HS-27A (cell line): ENCODE measurements around the gene RNU2-1.
"Not testable (repeated sequence)": the region's sequence is repeated elsewhere in the genome, so short reads cannot be mapped to it uniquely, and the experiment has no call there.

ENCODE experiments used
- DNase-seq: peaks from one replicate; pipeline ENCODE4 v3.0.0-alpha.2; 2012; ENCODE audit warnings: low read depth, missing footprints

The RNU2-1 gene

GRCh38 chr17:43233877-43234276 is at the start of gene RNU2-1:
TSS of gene RNU2-1 (minus strand) at chr17:43233977.
- not testable (repeated sequence) for DNase-seq

- not testable (repeated sequence) for DNase-seq
These were observed 39.1 kb upstream of the RNU2-1 start for GRCh38 chr17:43272914-43273313.

DNA sequence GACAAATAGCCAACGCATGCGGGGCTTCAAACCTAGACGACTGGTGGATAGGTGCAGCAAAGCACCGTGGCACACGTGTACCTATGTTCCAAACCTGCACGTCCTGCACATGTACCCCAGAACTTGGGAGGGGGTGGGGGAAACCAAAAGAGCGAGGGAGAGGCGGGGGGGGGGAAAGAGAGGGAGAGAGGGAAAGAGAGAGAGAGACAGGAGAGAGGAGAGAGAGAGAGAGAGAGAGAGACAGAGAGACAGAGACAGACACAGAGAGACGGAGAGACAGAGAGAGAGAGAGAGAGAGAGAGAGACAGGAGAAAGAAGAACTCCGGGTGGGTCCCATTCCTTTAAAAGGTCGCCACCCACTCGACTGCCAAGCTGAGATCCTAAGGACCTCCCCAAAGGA is 38.7 kb upstream of the RNU2-1 start:
- DNase-seq, result not testable (repeated sequence)

- DNase-seq, result not testable (repeated sequence)
These were observed 37.1 kb upstream of the RNU2-1 start for GRCh38 chr17:43270552-43271504.

DNA sequence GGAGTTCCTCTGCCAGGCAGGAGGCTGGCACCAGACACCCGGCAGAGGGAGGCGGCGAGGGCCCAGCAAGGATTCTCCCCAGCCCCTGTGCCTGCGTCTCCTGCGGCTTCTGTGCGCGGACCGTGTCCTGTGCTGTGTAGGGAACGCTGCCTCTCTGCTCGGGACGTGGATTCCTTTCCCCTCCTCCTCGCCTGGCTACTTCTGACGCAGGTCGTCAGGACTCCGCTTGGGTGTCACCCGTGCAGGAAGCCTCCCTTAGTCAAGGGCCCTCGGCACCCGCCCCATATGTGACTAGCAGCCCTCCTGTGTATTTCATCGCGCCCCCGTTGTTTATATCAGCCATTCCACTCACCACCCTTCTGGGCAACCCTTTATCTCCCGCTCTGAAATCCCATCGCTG is 12.7 kb upstream of the RNU2-1 start:
- not testable (repeated sequence) for DNase-seq

DNA sequence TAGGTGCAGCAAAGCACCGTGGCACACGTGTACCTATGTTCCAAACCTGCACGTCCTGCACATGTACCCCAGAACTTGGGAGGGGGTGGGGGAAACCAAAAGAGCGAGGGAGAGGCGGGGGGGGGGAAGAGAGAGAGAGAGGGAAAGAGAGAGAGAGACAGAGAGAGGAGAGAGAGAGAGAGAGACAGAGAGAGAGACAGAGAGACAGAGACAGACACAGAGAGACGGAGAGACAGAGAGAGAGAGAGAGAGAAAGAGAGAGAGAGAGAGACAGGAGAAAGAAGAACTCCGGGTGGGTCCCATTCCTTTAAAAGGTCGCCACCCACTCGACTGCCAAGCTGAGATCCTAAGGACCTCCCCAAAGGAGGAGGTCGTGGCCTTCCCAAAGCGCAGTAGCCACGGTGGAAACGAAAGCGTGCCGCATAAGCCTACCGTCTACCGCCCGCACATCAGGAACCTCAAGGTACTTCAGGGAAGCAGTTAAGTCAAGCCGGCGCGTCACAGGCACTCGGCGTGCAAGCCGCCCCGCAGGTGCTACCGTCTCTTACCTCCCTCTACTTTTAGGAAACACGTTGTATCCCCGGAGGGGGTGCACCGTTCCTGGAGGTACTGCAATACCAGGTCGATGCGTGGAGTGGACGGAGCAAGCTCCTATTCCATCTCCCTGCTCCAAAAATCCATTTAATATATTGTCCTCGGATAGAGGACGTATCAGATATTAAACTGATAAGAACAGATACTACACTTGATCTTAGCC is 7.0 kb upstream of the RNU2-1 start:
- DNase-seq, result not testable (repeated sequence)

DNA sequence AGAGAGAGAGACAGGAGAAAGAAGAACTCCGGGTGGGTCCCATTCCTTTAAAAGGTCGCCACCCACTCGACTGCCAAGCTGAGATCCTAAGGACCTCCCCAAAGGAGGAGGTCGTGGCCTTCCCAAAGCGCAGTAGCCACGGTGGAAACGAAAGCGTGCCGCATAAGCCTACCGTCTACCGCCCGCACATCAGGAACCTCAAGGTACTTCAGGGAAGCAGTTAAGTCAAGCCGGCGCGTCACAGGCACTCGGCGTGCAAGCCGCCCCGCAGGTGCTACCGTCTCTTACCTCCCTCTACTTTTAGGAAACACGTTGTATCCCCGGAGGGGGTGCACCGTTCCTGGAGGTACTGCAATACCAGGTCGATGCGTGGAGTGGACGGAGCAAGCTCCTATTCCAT is 5.8 kb upstream of the RNU2-1 start:
- not testable (repeated sequence) for DNase-seq

GRCh38 chr17:43233263-43233662 is 514 bp downstream of the RNU2-1 start:
- not testable (repeated sequence) for DNase-seq

DNA sequence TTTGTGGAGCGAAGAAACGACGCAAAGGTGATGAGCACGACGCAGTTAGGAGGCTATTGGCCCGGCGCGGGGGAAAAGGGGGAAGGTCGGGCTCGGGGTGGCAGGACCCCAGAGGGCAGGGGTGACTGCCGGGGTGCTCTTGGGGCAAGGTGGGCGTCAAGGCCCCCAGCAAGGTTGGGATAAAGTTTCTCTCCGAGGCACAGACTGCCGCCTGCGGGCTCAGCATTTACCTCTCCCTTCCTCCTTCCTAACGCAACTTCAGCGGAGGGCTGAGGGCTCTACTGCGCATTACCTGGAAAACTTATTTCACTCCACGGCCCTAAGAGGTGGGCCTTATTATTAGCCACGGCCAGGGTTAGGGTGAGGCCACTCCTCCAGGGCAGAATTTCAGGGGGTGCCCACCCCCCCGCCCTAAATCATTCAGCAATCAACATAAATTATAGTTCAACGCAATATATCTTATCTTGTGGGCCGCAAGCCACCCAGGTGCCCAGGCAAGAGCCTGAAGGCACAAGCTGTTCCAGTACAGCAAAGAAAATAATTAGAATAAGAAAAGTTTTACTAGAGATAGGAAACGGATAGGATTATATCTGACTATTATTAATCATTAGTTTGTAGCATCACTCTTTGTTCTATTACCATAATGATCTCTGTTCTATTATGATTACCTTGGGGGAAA is 1.6 kb downstream of the RNU2-1 start:
- not testable (repeated sequence) for DNase-seq

DNA sequence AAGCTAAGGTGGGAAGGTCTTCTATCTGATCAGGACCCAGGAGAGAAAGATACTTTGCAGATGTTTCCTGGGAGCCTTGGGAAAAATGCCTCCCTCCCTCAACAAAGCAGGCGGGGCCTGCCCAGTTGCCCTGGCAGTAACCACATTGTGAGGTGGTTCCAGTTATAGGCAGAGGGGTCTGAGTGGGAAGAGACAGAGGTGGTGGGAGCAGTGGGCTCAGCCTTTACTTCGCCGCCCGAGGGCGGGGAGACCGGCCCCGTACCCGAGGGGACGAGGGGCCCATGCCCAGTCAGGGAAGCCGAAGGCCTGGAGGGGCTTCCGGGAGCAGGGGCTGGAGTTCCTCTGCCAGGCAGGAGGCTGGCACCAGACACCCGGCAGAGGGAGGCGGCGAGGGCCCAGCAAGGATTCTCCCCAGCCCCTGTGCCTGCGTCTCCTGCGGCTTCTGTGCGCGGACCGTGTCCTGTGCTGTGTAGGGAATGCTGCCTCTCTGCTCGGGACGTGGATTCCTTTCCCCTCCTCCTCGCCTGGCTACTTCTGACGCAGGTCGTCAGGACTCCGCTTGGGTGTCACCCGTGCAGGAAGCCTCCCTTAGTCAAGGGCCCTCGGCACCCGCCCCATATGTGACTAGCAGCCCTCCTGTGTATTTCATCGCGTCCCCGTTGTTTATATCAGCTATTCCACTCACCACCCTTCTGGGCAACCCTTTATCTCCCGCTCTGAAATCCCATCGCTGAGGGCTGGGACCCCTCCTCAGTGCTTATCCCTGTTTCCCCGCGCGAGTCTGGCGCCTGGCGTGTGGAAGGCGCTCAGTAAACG is 2.4 kb downstream of the RNU2-1 start:
- DNase-seq, result not testable (repeated sequence)

DNA sequence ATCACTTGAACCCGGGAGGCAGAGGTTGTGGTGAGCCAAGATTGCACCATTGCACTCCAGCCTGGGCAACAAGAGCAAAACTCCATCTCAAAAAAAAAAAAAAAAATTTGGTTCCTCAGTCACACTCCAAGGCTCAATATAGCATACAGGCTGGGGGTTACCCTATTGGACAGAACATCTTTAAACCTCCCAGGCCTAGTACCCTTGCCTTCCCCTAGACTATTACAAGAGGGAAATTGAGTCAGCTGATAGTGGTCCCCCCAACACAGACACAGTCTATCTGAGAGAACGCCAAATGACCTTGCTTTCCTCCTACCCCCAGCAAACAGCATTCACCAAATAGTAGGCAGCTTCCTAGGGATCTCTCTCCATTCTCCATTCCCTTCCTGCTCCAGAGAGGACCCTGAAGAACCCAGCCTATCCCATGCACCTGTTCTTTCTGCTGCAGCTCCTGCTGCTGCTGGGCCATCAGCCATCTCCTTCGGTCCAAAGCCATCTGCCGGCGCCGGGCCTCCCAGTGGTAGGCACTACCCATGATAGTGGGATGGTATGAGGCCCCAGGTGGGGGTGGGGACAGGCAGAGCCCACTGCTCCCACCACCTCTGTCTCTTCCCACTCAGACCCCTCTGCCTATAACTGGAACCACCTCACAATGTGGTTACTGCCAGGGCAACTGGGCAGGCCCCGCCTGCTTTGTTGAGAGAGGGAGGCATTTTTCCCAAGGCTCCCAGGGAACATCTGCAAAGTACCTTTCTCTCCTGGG is 5.6 kb downstream of the RNU2-1 start, which contains the start of gene CCDC200:
TSS of gene CCDC200 (minus strand) at position 604 of the 763 bp plus-strand sequence. CDS start at position 535, 69 bp downstream.
- DNase-seq, result not testable (repeated sequence)

DNA sequence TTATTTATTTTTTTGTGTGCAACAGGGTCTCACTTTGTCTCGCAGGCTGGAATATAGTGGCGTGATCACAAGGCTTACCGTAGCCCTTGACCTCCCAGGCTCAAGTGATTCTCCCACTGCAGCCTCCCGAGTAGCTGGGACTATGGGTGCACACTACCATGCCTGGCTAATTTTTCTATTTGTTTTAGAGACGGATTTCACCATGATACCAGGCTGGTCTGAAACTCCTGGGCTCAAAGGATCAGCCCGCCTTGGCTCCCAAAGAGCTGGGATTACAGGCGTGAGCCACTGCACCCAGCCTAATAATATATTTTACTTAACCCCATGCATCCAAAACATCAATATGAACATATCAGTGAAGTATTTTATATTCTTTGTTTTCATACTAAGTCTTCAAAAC is 7.4 kb downstream of the RNU2-1 start:
- no peak for DNase-seq

- no peak for DNase-seq
These were observed 9.6 kb downstream of the RNU2-1 start for GRCh38 chr17:43224146-43224705.

GRCh38 chr17:43220511-43221125 is 13.2 kb downstream of the RNU2-1 start:
- no peak for DNase-seq

DNA sequence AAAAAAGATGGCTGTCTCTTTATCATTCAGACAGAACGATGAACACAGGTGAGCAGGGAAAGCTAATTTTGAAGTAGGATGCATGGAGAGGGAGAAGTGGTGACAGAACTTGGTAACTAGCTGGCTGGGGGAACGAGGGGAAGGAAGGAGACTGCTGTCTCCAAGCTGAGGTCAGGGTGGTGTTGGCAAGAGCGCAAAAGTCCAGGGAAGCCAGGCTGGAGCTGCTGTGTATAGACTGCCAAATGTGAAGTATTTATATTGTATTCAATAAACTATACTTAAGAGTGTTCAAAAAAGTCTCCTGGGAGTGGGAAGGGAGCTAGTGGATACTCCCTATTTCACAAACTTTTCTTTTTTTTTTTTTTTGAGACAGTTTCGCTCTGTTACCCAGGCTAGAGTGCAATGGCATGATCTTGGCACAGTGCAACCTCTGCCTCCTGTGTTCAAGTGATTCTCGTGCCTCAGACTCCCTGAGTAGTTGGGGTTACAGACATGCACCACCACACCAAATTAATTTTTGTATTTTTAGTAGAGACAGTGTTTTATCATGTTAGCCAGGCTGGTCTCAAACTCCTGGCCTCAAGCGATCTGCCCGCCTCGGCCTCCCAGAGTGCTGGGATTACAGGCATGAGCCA is 13.9 kb downstream of the RNU2-1 start:
- DNase-seq, result no peak

GRCh38 chr17:43219001-43219400 is 14.8 kb downstream of the RNU2-1 start:
- no peak for DNase-seq

DNA sequence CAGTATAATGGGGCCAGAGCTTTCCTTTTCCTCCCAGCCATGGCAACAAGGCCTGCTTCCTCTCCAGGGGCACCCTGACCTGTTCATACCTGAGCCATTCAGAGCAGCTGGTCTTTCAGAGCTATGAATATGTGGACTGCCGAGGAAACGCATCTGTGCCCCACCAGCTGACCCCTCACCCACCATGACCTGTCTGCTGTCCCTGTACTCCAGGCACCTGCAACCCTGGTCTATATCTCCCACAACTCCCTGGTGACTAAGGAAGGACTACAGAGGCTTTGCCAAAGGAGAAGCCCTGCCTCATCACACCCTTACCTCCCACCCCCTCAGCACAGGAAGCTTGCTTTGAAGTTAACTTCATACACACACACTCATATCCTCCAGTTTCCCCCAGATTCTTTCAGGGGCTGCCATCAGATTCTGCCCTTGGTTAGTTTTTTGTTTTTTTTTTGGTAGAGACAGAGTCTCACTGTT is 16.1 kb downstream of the RNU2-1 start:
- DNase-seq, result no peak

- no peak for DNase-seq
These were observed 16.8 kb downstream of the RNU2-1 start for GRCh38 chr17:43216762-43217613.
